ENCODE data around the gene MPHOSPH8. TPM values are rescaled to one million over a fixed set of nuclear protein-coding genes. Genes with fewer than 3 reads are reported as not detected.

The MPHOSPH8 gene
- total and polyA plus RNA-seq, 4 donors = 8.4 to 14.2 (median 12.3) TPM

DNA sequence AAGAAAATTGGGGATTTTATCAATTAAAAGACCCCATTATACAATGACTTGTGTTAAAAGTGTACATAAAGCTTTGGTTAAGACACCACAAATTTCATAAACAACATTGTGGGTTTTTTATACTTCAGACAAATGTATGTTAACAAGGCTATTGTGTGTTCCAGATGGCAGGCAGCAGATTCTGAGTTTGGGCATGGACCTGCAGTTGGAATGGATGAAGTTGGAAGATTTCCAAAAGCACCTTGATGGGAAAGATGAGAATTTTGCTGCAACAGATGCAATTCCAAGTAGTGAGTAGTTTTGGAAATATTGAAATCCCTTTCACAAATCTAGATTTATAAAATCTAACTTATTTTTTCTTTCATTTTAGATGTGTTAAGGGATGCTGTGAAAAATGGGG lies 25.4 kb downstream of the MPHOSPH8 start:
- H3K27me3 ChIP-seq (ENCODE audit: control insufficient read depth in 4 of 4, insufficient read depth in 4 of 4, low read length in 3 of 4) = no peaks in the 10 kb centered on the region
- H3K9me3 ChIP-seq (ENCODE audit: control insufficient read depth in 4 of 4, low read length in 3 of 4) = no peaks in the 10 kb centered on the region
- H3K36me3 ChIP-seq (ENCODE audit: control insufficient read depth in 4 of 4, insufficient read depth in 3 of 4, low read depth in 1 of 4, low read length in 3 of 4) = peaks cover 14 to 34% (median 24%) of the 10 kb centered on the region in 4 donors
- H3K9ac ChIP-seq (ENCODE audit: low read depth in 1 of 2, low read length in 2 of 2) = no peak overlapping the region
- TF ChIP-seq JUND (IDR thresholded peaks at IDR 0.05) (no peak), YY1 (IDR thresholded peaks at IDR 0.05) (no peak), HNF4A (conservative IDR thresholded peaks at IDR 0.05) (no peak), CTCF (IDR thresholded peaks at IDR 0.05; ENCODE audit: low read depth, low read length, missing input control) (no peak), HNF4G (IDR thresholded peaks at IDR 0.05) (no peak), GABPA (IDR thresholded peaks at IDR 0.05 in 1 of 2, conservative IDR thresholded peaks at IDR 0.05 in 1 of 2) (no peak), SP1 (IDR thresholded peaks at IDR 0.05) (no peak), NR2F2 (IDR thresholded peaks at IDR 0.05) (no peak)
- TF ChIP-seq, protein P1, sequence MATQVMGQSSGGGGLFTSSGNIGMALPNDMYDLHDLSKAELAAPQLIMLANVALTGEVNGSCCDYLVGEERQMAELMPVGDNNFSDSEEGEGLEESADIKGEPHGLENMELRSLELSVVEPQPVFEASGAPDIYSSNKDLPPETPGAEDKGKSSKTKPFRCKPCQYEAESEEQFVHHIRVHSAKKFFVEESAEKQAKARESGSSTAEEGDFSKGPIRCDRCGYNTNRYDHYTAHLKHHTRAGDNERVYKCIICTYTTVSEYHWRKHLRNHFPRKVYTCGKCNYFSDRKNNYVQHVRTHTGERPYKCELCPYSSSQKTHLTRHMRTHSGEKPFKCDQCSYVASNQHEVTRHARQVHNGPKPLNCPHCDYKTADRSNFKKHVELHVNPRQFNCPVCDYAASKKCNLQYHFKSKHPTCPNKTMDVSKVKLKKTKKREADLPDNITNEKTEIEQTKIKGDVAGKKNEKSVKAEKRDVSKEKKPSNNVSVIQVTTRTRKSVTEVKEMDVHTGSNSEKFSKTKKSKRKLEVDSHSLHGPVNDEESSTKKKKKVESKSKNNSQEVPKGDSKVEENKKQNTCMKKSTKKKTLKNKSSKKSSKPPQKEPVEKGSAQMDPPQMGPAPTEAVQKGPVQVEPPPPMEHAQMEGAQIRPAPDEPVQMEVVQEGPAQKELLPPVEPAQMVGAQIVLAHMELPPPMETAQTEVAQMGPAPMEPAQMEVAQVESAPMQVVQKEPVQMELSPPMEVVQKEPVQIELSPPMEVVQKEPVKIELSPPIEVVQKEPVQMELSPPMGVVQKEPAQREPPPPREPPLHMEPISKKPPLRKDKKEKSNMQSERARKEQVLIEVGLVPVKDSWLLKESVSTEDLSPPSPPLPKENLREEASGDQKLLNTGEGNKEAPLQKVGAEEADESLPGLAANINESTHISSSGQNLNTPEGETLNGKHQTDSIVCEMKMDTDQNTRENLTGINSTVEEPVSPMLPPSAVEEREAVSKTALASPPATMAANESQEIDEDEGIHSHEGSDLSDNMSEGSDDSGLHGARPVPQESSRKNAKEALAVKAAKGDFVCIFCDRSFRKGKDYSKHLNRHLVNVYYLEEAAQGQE (IDR thresholded peaks at IDR 0.05) = no peak
- TF ChIP-seq, protein P2, sequence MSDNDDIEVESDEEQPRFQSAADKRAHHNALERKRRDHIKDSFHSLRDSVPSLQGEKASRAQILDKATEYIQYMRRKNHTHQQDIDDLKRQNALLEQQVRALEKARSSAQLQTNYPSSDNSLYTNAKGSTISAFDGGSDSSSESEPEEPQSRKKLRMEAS (IDR thresholded peaks at IDR 0.05) = no peak
- no peak overlapping the region for H3K27ac ChIP-seq (ENCODE audit: low read depth in 1 of 2, low read length in 2 of 2)
- DNase-seq (ENCODE audit: low spot score) = no peak
- no peak overlapping the region for H3K4me3 ChIP-seq (ENCODE audit: low read depth in 1 of 3, low read length in 3 of 3)
- H3K4me1 ChIP-seq (ENCODE audit: control insufficient read depth in 4 of 4, insufficient read depth in 4 of 4, low read length in 3 of 4) = no peaks in the 10 kb centered on the region

GRCh38 chr13:19661126-19661525 lies 27.7 kb downstream of the MPHOSPH8 start:
- WGBS = 94% methylated on average over 2 of the region's 2 CpGs
- Histone ChIP-seq H3K9me3 (ENCODE audit: control insufficient read depth in 4 of 4, low read length in 3 of 4) (no peaks in the 10 kb centered on the region), H3K27ac (ENCODE audit: low read depth in 1 of 2, low read length in 2 of 2) (no peak overlapping the region), H3K36me3 (ENCODE audit: control insufficient read depth in 4 of 4, insufficient read depth in 3 of 4, low read depth in 1 of 4, low read length in 3 of 4) (peaks cover 14 to 55% (median 34%) of the 10 kb centered on the region in 4 donors), H3K27me3 (ENCODE audit: control insufficient read depth in 4 of 4, insufficient read depth in 4 of 4, low read length in 3 of 4) (no peaks in the 10 kb centered on the region), H3K4me1 (ENCODE audit: control insufficient read depth in 4 of 4, insufficient read depth in 4 of 4, low read length in 3 of 4) (no peaks in the 10 kb centered on the region), H3K9ac (ENCODE audit: low read depth in 1 of 2, low read length in 2 of 2) (no peak overlapping the region), H3K4me3 (ENCODE audit: low read depth in 1 of 3, low read length in 3 of 3) (no peak overlapping the region)
- TF ChIP-seq NR2F2 (IDR thresholded peaks at IDR 0.05) (no peak), FOXA2 (IDR thresholded peaks at IDR 0.05) (no peak), FOXA1 (IDR thresholded peaks at IDR 0.05) (no peak), ATF3 (IDR thresholded peaks at IDR 0.05) (no peak), HNF4G (IDR thresholded peaks at IDR 0.05) (no peak), SP1 (IDR thresholded peaks at IDR 0.05) (no peak), HNF4A (conservative IDR thresholded peaks at IDR 0.05) (no peak)
- TF ChIP-seq, protein P1 (IDR thresholded peaks at IDR 0.05) = no peak
- DNase-seq (ENCODE audit: low spot score) = no peak

All from liver (tissue), 9 donors.